ENCODE results near the gene FNDC3B.

Gene FNDC3B

GRCh38 chr3:172448661-172449465 lies 409.5 kb downstream of the FNDC3B start:
- no peak for DNase-seq (ENCODE audit: low read depth in 2 of 2)

DNA sequence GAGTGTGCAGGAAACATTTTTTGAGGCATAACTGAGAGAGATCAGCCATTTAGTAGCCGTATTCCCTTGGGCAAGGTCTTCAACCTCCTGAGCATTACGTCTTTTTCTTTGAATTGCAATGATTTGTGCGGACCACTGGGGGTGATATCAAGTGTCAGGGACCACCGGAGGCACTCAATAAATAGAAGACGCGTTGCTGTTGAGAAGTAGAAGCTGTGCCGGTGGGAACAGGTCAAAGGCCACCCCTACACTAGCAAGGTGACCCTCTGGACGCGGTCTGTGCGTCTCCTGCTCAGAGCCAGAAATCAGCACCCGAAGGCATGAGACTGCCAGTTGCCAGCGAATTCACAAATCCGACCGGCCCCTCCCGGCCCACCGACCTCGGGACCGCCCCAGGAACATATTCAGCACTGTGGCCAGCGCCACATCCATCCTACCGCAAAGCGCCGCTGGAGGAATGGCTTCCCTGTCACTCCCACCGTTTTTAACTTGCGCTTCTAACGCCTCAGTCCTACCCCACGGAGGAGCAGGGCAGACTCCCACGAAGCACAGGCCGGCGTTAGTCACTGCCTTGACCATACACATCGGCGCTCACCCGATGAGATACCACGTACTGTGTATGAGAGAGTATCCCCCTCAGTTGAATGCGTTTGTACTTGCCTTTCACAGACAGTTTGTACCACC lies 410.2 kb downstream of the FNDC3B start:
- DNase-seq (ENCODE audit: low read depth in 2 of 2): no peak

Data from fibroblast of skin of left quadriceps (primary cell).